8988T (cell line): ENCODE results near the gene SLC38A3.

ENCODE experiments used
- DNase-seq: peaks from one replicate; pipeline ENCODE4 v3.0.0; 2011

SLC38A3 gene

DNA sequence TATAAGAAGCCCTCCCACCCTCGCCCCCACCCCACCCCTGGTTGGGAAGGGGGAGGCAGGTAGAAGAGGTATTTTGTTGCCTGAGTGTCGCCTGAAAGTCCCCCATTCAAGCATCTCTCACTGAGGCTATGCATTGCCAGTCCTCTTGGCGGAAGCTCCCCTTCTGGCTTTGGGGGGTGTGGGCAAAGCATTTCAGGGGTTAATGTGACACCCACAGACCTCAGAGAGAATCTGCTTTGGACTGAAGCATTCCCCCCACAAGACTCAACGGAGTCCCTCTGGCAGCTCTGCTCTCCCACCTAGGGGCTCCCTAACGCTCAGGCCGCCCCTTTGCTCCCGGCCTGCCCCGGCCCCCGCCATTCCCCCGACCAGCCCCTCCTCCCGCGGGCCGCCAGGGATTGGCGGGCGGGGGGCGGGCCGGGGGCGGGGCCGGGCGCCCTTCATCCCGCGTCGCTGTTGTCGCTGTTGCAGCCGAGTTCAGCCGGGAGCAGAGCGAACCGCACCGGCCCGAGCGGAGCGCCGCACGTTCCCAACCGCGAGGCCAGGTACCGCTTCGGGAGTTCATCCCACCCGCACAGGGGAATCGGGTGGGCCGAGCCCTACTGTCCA is at the start of gene SLC38A3:
TSS of gene SLC38A3 (plus strand) at position 468 of the 609 bp plus-strand sequence. CDS start 8,929 bp downstream, outside the sequence.
- DNase-seq: no peak

DNA sequence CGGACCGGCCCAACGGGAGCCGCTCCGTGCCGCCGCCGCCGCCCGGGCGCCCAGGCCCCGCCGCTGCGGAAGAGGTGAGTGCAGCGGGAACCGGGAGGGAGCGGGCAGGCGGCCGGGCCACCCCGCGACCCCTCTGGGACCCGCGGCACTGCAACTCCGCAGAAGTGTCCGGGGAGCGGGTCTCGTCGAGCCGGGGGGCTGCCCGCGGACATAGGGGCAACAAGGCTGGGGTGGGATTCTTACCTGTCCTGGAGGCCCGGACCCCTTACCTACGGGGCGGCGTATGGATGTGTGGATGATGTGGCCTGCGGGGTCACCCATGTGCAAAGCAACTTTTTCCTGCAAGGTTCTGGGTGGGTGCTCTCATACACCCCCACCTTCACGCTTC is 49.6 kb upstream of the SLC38A3 start:
- no peak for DNase-seq

DNA sequence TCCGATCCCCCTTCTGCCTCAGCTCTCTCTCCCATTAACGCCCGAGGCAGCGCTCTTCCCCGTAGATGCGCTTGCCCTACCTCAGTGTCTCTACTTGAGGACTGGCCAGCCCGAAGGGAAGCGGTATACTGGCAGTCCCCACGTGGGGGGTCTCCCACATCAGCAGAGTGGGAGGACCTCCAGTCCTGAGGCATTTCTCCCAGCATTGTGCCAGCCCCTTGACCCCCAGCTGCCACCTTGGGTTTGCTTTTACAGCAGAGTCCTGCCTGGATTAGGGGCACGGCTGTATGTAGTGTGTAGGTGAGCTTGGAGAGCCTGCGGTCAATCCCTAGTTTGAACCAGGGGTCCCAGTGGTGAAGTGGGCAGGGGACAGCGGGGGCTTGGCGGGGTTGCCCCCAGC is 49.2 kb upstream of the SLC38A3 start:
- no peak for DNase-seq

DNA sequence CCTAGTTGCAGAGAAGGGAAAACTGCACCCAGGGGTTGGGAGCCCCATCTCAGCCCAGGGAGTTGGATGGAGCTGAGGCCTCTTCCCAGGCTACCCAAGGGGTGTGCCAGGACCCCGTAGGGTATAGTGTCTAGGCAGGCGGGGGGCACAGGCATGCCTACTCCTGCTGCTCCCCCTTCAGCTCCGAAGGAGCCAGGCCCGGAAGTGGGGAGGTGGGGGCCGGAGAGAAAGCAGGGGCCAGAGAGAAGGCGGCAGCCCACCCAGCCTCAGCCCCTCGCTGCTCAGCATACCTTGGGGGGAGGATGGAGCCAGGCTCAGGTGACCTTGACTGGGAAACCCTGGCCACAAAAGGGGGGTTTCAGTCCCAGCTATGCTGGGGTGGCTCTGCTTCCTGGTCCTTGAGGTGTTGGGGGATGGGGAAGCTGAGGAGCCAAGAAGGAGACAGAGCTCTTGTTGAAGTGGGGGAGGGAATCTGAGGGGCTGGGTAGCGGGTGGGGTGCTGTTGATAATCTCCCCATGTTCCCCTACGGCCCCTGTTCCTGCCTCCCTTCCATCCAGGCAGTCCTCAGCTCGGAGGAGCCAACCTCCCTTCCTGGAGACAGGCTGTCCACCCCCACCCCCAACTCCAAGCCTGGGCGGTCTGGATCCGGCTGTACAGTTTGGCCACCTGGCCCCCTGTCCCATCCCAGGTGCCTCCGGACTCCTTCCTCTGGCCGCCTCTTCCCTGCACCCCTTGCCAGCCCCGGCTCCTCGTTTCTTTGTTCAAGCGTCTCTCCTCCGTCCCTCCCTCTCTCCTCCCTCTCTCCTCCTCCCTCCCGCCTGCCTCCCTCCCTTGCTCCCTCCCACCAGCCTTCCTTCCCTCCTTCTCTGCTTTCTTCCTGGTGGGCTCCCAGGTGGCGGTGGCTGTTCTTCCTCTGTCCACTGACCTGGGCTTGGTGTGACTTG is 48.2 kb upstream of the SLC38A3 start:
- peak; percentile 68 for DNase-seq

DNA sequence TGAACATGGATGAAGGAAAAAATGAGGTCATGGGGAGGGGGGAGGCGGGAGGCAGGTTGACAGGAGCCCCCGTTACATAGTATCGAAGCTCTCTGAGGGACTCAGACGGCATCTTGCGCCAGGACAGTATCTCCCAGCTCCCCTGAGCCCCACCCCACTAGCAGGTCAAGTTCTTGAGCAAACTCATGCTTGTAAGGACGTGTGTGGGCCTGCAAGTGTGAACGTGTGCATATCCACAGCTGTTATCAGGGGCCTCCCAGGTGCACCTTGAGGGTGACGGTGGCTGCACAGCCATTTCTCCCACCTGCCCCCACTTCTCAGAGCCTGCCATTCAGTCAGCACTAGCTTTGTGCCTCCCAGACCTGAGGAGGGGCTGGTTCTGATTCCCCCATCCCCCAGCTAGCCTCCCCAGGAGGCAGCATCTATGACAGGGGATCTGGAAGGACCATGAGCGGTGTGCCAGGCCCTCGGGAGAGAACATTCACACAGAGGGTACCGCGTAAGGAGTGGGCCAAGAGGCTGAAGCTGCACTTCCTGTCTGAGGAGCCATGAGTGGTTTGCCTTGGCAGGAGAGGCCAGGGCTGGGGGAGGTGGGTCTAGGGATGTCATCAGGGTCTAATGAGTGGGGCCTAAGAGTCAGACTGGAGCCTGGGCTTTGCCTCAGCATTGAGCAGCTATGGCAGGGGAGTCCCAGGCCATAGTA is 47.1 kb upstream of the SLC38A3 start:
- DNase-seq: no peak

DNA sequence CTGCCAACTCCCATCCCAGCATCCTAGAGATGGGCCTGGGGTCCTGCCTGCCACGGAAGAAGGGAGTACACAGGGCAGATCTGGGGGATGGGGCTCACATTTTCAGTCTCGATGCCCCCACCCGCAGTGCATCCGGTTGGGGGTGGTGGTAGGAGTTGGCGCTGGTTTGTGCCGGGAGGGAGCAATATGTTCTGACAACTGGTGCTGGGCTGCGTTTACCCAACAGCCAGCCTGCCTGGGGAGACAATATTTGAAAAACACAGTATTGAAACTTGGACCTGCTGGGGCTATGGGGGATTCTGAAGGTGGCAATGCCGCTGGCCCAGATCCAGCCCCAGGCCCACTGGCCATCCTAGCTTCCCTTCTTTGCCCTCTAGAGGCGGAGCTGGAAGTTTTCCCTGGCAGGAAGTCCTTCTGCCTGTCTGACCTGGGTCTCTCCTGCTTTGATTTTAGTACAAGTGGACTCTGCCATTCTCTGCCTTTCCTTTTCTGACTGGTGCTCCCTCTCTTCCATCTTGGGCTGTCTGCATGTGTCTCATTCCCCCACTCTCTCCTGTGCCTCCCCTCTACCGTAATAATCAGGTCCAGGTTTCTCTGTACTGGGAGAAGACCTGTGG is 46.4 kb upstream of the SLC38A3 start:
- no peak for DNase-seq

DNA sequence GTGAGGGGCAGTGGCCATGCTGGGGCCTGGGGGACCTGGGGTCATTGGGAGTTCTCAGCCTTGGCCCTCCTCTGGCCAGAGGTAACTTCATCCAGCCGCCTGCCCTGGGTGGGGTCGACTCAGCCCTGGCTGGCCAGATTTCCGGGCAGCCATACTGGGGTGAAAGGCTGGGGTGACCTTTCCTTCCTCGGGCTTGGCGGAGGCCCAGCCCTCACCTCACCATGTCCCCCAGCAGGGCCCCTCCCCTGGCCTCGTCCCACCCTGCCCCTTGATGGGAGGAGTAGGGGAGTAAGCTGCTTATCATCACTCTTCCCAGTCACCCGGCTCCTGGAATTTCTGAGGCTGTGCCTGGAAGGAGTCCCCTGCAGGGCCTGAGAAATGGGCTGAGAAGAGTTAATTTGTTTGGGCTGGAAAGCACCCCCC is 44.5 kb upstream of the SLC38A3 start:
- no peak for DNase-seq

DNA sequence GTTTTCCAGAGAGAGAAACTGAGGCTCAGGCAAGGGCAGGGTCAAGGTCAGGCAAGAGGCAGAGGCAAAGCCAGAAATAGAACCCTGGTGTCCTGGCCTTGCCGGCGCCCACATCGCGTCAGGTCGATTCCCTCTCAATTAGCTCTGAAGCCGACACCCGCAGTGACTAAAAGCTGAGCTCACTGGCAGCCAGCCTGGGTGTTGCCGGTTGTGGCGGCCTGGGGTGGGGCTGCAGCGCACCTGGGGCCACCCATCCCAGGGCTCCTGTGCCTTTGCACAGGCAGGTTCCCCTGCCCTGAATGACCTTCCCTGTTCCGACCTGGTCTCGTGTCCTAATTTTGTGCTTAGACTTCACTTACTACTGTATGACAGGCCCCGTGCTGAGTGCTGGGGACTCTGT is 43.8 kb upstream of the SLC38A3 start:
- DNase-seq: no peak

DNA sequence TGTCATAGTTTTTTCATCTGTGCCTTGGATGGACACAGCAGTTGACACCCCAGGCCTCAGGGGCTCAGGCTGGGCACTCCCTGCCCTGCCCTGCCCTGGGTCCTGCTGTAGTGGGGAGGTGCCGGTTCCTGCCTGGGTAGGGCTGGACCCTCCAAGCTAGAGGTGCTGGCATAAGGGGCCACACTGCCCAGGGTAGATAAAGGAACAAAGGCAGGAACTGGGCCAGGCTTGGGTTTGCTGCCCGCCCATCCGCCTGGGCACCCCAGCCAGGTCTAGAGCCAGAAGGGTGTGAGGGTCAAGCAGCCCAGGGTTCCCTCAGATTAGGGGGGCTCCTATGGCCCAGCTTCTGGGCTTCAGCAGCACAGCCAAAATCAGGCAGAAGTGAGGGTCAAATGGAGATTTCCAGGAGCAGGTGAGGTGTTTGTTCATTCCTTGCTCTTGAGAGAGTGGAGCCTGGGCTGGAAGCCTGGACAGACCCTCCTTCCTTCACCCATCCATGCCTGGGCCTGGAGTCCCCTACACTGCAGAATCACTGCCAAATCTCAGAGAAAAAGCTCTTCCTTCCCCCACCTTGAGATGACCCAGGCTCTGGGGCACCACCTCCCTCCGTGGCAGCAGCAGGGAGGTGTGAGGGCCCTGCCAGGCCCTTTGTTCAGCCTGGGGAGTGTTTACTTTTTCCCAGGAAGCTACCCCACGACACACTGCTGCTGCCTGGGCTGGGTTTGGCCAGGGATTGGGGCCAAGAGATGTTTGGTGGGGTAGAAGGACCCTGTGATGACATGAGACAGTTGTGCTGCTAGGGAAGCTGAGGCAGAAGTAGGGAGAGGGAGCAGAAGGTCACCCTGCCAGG is 42.8 kb upstream of the SLC38A3 start:
- DNase-seq: no peak

DNA sequence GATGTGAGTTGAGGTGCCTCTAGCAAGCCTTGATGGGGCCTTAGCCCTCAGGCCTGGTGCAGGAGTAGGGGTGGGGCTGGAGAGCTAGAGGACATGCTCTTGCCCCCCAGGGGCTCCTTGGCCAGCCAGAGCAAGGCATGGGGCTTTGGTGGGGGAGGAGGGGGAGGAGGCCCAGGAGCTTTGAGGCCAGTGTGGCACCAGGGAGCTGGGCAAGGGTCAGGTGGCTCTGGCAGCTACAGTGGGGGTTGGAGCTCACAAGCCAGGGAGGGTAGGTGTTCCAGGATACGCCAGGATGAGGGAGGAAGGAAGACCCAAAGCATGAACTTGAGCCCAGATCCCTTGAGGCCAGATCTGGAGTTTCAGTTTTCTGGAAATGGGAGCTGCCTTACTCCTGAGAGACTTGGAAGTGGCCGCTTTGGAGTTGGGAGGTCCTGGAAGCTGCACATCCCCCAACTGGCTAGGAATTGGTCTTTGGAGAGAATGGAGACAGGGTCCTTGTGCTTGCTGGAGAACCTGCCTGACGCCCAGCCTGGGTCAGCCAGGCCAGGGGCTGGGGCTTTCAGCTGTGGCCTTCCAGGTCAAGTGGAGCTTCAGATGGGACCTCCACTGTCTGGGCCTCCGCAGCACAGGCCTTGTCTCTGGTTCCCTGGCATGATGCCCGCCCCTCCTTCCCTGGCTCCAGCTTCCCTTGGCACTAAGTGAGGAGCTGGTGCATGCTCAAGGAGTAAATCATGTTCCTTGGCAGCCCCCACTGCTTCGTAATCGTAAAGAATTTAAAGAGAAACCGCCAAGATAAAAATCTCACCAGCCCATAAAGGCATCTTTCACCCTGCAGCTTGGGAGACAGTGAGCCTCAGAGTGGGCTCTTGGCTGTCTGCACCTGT is 41.3 kb upstream of the SLC38A3 start:
- peak; percentile 93 for DNase-seq

DNA sequence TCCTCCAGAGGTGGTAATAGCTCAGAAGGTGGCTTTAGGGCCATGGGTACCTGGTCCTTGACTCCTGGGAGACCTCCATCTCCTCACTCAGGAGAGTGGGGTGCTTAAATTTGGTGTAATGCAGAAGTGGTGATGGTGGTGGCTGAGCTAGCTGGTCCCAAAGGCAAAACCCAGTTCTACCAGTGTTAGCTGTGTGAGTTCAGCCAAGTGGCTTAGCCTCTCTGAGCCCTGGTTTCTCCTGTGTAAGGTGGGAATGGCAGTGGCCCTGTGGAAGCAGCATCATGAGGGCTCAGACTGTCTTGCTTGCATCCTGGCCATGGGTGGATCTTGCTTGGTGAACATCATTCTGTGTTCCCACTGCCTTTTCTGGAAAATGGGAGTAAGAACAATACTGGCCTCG is 40.6 kb upstream of the SLC38A3 start:
- DNase-seq: no peak

DNA sequence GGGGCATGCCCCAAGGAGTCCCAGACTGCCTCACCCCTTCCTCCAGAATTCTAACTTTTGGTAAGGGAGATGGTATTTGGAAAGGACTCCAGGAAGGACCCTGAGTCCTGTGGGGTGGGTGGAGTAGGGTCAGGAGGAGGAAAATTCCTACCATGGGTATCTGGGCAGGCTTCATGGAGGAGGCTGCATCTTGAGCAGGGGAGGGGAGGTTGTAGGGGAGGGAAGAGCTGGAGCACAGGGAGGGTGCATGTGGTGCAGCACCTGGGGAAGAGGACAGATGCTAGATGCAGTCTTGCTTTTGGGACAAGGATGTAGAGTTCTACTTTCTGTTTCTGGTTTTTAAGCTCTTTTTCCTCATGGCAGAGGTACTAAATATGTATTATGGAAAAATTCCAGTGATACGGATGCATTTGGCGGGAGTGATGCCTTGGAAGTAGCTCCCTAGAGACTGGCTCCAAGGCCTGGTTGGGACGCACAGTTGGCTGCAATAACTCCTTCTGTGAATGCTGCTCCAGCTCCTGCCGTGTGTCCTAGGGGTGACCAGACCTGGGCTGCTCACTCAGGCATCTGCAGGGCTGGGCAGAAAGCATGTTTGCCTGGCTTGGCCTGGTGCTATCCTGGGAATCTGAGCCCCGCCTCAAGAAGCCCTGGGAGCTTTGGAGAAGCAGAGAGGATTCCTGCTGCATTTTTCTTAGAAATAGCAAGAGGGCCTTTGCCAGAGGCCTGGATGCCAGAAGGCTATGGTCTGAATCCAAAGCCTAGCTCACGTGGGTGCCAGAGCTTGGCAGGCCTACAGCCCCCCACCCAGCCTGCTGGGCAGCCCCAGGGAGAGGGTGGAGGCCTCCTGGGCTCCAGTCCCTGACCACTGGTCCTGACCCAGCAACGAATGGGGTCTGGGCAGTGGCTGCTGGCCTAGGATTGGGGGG is 39.8 kb upstream of the SLC38A3 start:
- no peak for DNase-seq

DNA sequence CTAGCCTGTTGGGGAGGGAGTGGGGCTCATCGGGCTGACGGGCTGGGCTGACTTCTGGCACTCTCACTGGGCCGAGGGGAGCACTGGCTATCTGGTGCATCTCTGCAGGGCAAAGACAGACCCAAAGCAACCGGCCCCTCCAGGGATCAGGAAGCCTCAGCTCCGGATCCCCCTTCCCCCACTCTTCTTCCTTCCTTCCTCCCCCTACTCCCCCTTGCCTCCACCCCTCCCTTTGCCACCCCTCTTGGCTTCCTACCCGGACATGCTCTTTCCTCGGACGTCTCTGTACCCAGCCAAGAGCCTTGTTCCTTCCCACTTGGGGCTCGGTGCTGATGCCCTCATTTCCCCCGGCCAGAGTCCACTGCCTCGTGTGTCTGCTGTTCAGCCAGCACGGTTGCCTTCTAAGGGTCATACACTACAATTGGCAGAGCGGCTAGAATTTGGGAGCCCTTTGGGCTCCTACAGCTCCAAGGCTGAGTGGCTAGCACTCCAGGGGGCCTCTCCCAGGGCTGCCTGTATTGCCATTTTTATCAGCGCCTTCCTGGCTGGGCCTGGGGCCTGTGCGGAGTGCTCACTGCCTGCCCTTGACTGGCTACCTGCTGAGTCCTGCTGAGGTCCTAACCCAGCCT is 39.0 kb upstream of the SLC38A3 start:
- DNase-seq: no peak

DNA sequence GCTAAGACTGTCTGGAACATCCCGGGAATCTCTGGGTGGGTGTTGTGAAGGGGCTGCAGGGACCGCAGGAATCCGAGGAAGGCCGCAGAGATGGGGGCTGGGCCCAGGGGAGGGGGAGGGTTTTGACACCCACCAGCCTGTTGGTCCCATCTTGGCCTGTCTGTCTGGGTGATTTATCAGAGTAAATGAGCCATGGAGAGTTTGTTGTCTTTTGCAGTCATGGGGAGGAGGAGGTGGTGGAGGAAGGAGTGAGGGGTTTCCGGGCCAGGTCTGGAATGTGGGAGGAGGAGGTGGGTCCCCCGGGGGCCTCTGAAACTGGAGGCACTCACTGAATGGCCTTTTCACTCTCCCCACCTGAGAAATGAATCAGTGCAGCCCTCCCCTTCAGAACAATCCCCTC is 38.5 kb upstream of the SLC38A3 start:
- DNase-seq: no peak

DNA sequence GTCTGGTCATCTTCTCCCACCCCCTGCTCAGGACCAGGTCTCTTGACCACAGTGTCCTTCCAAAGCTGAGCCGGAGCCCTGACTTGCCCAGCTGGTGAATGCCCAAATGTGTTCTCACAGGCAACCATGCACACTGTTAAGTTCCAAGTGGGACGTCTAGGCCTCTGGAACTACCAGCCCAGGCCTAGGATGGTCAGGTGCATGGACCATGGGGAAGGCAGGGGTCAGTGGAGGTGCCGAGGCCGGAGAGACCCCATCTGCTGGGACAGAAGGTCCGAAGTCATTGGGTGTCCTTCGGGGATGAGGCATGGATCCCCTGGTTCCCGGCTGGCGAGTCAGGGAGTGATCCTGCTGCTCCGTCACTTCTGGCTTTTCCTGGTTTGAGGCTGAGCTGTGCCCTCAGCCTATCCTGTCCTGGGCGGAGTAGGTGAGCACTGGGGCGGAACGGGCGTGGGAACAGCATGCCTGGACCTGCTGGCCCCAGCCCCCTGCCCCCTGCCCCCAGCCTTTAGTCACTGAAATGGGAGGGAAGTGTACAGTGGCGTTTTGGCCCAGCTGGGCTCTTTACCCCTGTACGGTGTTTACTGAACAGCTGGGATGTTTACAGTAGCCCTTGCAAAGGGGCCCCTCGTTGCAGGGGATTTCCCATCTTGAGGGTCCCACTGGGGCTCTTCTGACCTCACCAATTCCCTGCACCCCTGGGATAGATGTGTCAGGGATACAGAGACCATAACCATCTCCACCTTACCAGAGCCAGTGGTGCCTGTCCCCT is 37.8 kb upstream of the SLC38A3 start:
- no peak for DNase-seq

DNA sequence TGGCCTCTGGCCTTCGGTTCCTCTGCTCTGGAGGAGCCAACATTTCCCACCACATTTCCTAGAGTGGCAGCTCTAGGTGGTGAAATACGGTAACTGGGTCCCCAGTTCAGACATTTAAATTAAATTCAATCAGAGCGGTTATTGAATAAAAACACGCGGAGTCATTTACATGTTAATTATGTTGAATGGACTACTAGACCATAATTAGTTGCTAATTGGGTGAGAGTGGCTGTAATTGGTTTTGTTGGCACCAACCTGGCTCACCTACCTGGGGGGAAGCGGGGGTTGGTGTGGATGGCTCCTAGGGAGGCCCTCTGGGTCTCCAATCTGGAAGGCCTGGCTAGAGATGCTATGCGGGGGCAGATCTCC is 37.2 kb upstream of the SLC38A3 start:
- DNase-seq: no peak

DNA sequence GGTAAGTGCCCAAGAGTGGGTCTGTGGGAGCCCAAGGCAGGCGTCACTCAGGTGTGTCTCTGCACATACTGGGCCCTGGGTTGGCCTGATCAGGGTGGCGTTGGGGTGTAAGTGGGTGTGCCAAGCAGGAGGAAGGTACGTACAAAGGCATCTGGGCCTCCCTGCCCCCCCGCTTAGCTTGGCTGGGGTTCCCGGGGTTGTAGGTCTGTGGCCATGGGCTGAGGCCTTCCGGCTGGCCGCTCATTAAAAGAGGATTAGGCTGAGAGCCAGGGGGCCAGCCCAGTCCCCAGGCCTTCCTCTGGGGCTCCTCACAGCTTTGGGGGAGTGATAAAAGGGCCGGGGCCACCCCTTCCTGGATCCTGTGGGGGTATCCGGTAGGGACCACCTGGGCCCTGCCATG is 36.7 kb upstream of the SLC38A3 start:
- no peak for DNase-seq

DNA sequence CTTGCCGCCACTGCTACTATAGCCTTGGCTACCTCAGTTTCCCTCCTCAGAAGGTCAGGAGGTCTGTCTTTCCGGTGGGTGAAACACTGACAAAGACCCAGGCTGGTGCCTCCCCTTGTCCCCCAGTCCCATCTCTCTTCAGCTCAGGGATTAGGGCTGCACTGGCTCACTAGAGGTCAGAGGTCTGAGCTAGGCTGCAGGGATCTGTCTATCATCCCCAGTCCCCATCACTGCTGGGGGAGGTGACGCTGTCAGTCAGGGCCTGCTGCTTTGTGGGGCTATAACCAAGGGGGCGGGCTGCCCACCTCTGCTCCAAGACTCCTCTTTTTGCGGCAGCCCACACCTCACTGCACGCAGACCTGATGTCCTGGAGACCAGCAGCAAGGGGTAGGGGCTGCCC is 36.3 kb upstream of the SLC38A3 start:
- DNase-seq: no peak
